Central memory CD4-positive, alpha-beta T cell (primary cell): ENCODE results near the gene SYNGR2.
"Not testable (repeated sequence)": the region's sequence is repeated elsewhere in the genome, so short reads cannot be mapped to it uniquely, and the experiment has no call there.

Experiments
- DNase-seq: peaks from one replicate; pipeline ENCODE4 v3.0.0; 2022

SYNGR2 gene

DNA sequence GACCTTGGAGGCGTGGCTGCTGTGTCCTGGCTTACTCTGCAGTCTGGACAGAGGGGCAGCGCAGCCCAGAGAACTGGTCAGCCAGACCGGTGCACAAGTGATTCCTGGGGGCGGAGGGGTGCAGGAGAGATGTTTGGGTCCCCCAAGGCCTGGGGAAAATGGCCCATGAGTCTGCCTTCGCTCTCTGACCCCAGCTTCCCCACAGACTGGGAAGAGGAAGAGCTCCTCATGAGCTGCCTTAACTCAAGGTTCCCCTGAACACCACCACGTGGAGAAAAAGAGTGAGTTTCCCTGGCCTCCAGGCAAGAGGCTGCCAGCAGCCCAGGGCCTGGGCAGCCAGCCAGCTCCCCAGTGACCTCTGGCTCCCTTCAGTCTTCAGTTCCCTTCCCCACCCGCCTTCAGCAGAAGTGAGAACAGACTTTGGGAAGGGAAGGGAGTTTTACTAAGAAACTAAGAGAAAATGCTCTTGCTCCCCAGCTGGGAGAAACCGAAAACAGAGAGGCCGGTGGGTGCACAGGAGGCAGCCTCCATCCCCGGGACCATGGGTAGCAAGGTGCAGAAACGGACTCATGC lies 24.1 kb upstream of the SYNGR2 start:
- no peak for DNase-seq

DNA sequence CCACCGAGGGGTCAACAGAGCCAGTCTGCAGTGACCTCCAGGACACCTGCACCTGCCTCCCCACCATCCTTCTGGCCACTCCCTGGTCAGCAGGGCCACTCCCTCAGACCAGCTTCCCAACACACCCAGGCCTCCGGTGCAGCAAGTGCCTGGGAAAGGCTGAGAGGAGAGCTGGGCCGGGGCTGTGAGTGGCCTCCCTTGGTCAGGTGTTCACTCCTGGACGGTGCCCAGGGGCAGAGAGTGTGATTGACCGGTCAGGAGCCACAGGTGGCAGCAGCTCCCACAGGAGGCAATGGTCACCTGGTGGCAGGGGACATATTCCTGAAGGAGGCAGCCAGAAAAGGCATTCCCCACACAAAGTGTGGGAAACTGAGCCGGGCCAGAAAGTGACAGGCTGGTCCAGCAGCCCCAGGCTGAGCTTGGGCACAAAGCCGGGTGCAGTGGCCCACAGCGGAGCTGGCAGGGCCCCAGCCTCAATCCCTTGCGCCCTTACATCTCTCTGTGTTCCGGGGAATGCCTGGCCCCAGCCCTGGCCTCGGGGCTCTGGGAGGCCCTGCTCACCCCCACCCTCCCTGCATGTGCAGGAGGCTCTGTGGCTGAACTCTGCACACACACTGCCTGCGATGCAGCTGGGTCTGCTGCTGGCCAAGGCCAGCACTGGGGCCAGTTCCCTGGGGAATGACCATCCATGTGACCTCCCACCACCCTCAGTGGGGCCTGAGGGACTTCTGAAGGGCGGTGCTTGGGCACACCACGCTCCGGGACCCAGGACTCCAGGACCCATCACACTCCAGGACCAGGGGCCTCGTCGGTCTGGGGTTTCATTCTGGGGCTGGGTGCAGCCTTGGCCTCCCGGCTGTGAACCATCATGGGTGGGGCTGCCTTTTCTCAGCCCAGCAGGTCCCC lies 23.4 kb upstream of the SYNGR2 start:
- no peak for DNase-seq

DNA sequence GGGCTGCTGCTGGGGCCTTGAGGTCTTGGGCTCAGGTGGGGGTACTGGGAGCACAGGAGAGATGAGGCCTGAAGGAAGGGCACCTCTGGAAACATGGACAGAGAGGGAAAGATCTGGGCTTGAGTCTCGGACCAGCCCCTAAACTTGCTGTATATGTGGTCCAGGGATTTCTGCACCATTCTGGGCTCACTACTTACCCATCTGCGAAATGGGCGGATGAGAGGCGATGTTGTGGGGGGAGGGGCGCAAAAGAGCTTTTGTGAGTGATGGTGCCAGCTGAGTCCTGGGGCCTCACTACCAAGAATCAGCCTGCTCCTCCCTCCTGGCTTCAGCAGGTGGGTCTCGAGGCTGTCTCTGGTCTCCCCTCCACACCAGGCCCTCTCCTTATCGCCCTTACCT lies 21.9 kb upstream of the SYNGR2 start:
- no peak for DNase-seq

DNA sequence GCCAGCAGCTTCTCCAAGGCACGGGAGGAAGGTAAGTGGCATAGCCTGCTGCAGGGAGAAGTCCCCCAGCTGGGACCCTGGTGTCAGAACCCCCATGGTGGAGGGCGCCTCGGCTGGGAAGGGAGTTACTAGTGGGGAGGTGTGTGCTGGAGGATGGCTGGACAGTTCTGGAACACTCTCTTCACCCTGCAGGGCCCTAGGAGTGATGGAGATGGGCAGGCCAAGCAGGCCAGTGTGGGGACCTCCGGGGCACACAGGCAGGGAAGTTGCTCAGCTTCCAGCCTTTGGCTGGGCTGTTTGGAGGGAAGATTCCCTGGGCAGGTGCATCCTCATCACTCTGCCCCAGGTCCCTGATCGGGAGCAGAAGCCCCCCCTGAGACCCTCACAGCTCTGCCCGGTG lies 21.5 kb upstream of the SYNGR2 start:
- DNase-seq: no peak

DNA sequence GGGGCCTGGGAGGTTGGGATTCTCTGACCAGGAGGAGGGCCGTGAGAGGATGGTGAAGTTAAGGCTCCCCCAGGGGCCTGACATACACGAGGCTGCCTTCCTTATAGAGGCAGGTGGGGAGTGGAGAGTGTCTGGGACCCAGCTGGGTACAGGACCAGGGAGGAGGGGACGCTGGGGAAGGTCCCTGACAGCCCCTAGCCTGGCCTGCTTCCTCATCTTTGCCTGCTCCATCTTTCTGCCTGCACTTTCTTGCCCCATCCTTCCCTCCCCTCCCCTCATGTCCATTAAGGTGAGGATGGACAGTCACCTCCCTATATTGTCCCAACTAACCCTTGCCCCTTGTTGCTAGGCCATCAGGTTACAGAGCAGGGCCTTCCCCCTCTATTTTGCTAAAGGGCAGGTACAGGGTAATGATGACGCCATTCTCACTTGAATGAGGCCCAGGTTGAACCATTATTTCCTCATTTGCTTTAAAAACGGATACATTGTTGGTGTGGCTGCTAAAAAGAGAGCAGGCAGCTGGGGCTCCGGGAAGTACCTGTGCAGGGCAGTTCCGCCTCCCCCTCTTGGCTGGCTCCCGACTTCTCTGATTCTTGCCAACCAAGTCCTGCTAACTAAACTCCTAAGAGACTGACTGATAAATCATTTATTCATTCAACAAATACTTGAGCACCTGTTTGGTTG lies 20.9 kb upstream of the SYNGR2 start:
- no peak for DNase-seq

DNA sequence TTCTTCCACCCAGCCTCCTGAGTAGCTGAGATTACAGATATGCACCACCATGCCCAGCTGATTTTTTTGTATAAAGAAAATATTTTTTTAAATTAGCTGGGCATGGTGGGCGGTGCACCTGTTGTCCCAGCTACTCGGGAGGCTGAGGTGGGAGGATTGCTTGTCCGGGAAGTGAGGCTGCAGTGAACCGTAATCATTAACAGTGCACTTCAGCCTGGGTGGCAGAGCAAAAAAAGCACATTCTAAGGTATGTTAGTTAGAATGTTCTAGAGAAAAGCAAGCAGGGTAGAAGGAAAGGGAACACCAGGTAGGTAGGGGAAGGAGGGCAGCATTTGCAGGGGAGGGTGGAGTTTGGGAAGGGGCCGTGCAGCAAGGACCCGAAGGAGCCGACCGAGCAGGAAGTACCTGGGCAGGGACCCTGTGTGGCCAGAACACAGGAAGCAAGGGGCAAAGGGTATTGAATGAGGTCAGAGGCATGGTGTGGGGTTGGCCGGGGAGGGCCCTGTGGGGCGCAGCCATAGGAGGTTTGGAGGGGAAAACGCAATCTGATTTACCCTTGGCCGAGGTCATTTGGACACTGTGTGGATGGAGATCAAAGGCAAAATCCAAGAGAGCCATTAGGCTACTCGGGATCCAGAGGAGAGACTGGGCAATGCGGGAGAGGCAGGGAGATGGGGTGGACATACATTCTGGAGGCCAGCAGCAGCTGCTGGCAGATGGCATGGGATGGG lies 19.9 kb upstream of the SYNGR2 start:
- DNase-seq: no peak

DNA sequence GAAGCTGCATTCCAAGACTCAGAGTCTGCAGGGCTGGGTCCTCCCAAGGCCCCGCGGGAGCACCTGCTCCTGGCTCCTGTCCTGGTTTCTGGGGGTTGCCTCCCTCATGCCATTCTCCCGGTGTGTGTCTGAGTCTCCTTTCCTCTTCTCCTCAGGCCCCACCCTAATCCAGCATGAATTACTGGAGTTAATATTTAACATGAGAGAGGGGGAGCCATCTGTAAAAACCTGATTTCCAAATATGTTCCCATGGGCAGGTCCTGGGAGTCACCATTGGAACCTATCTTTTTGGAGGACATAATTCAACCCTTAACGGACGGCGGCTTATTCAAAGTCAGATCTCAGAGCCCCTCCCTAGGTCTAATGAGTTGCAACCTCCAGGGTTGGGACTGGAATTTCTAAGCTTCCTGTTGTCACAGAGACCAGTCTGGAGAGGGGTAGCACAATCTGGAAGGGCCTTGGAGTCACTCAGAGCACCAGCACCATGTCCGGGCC lies 16.8 kb upstream of the SYNGR2 start:
- no peak for DNase-seq

DNA sequence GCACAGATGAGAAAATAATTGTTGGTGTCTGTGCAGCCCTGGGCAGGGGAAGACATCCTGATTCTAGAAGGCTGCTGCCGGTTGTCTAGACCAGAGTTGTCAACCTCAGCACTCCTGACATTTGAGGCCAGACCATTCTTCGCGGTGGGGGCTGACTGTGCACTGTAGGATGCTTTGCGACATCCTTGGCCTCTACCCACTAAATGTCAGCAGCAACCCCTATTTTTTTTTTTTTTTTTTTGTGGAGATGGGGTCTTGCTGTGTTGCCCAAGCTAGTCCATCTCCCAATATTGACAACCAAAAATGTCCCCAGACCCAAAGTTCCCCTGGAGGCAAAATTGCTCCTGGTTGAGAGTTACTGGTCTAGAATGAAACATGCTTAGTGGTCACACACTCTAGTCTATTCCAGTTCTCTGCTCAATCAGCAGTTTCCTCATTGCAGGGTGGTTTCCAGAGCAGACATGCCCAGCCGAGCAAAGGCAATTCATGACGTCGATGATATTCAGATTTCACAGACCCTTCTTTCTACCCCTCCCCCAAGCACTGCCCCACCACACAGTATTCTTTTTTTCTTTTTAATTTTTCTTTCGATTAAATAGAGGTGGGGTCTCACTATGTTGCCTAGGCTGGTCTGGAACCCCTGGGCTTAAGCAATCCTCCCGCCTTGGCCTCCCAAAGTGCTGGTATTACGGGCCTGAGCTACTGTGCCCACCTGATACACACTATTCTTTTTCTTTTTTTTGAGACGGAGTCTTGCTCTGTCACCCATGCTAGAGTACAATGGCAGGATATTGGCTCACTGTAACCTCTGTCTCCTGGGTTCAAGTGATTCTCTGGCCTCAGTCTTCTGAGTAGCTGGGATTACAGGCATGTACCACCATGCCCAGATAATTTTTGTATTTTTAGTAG lies 13.2 kb upstream of the SYNGR2 start:
- no peak for DNase-seq

DNA sequence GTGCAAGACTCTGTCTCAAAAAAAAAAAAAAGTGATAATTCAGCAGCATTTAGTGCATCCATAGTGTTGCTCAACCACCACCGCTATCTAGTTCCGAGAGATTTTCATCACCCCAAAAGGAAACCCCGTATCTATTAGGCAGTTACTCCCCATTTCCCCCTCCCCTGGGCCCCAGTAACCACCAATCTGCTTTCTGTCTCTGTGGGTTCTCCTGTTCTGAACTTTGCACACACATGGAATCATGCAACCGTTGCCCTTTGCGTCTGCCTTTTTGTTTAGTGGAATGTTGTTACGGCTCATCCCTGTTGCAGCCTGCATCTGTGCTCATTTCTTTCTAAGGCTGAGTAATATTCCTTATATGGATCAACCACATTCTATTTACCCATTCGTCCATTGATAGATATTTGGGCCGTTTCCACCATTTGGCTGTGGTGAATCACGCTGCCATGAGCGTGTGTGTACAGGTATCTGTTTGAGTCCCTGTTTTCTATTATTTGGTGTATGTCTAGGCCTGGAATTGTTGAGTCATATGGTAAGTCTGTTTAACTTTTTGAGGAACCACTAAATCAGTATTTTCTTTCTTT lies 8.7 kb upstream of the SYNGR2 start:
- no peak for DNase-seq

DNA sequence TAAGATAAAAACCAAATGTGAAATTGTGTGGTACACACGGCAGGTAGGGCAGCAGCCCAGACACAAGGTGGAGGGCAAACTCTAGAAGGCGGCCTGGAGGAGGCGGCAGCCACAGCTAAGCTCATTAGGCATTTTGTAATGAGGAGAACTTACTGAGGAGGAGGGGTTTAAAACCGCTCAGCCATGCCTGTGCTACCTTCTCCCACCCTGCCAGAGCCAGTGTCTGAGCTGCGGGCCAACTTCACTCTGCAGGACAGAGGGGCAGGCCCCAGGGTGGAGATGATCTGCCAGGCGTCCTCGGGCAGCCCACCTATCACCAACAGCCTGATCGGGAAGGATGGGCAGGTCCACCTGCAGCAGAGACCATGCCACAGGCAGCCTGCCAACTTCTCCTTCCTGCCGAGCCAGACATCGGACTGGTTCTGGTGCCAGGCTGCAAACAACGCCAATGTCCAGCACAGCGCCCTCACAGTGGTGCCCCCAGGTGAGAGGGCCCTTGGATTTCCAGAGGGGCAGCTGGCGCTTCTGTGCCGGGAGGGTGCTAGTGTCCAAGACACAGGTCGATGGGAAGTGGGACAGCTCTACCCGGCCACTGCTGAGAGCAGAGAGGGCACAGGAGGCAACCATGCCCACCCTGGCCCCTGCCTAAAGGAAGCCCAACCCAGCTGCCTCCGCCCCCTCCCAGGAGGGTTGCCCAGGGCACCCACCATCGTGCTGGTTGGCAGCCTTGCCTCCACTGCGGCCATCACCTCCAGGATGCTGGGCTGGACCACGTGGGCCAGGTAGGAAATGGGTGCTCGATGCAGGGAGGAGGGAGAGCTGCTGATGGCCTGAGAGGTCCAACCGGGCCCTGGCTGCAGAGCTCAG lies 4.3 kb upstream of the SYNGR2 start:
- no peak for DNase-seq

DNA sequence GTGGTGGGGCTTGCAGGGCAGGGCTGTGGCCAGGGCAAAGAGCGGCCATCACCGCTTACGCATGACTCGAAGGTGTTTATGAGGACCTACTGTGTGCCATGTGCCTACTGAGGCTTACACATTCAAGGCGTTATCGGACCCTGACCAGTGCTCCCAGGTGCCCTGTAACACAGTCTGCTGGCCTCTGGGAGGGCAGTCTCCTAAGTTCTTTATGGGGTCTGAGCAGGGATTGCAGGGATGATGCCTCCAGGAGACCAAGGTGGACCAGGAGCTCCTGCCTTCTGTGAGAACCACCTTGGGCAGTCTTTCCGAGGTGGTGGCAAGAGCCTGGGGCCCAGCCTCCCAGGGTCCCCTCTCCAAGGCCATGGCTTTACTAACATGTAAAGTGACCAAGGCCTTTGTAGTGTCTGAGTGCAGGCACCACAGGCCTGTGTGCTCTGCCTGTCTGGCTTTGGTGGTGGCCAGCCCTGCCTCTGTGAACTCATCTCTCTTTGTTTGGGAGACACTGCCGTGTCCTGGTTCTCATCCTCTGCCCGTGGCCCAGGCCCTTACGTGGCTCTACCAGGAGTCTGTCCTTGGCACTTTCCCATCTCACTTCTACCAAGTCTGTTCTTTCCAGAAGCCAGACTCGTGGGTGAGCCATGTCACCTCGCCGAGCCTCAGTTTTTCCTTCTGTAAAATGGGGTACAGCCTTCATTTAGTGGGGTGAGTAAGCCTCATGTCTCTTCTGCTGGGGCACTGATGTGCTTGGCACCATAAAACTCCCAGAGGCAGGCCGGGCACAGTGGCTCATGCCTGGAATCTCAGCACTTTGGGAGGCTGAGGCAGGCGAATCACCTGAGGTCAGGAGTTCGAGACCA lies 3.4 kb upstream of the SYNGR2 start:
- DNase-seq: no peak

DNA sequence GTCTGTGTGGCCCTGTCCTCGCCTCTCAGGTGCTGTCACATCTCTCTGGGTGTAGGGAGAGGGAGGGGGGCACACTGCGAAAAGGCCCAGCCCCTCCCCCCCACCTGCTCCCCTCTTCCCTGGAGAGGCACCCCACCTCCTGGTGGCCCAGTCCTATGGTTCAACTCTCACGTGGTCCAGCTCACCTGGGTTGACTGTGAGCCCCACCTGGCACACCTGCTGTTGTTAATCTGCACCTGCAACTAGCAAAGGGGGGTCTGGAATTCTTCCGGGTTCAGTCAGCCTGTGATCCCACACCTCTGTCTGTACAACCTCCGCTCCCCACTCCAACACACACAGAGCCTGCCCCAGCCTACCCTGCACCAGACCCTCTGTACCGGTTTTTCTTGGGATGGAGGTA lies 2.0 kb upstream of the SYNGR2 start:
- no peak for DNase-seq

DNA sequence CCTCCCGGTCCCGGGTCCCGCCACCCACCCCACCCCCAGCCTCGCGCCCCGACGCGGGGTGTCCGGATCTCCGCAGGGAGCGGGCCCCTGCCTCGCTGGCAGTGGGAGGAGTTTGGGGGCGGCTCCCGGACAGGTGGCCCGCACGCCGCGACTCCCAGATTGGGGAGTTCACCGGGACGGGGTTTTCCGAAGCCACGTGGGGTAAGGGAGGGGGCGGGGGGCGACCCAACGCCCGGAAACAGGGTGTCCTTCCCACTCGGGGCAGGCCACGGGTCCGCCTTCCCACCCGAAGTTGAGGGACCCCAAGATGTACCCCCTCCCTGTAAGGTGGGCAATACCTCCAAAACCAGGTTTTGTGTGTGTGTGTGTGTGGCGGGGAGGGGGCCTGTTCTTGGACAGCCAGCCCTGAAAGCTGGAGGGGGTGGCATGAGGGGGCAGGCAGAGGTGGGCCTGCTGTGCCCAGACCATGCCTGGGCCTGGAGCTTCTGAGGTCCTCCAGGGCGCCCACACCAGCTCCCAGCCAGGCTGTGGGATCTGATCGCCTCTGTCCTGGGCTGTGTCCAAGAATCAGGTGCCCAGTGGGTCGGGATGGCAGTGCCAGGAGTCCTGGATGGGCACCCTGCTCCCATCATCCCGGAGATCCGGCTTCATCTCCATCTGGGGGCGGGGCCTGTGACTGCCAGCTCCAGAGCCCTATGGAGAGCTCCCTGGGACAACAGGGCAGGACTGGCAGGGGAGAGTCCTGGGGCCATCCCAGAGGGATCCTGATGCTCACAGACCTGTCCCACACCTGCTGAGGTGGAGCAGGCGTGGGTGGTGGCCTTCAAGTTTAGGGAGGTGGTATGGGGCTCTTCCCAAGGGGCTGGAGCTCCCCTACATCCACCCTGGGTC lies 767 bp downstream of the SYNGR2 start:
- peak; percentile 52 for DNase-seq

DNA sequence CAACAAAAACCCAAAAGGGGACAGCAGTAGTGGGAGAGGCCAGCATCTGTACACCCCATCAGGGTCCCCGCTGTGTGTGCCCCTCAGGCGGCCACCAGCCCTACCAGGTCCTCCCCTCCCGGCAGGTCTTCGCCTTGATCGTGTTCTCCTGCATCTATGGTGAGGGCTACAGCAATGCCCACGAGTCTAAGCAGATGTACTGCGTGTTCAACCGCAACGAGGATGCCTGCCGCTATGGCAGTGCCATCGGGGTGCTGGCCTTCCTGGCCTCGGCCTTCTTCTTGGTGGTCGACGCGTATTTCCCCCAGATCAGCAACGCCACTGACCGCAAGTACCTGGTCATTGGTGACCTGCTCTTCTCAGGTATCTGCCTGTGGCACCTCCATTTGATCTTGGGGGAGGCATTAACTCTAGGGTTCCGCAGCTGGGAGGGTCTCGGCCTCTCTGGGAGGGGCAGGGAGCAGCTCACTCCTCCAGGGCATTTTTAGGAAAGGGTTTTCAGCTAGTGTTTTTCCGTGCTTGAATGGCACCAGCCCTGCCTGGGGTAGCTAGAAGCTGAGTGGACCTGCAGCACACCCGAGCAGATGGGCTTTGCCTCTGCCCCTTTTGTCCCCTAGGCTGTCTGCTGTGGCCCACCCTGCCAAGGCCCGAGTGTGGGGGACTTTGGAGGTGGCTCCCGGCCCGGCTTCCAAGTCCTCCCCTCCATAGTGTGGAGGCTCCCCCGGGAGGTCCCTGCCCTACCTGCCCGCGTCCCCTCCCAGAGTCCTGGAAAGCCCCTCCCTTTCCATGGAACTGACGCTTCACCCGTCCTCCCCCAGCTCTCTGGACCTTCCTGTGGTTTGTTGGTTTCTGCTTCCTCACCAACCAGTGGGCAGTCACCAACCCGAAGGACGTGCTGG lies 2.6 kb downstream of the SYNGR2 start:
- no peak for DNase-seq

DNA sequence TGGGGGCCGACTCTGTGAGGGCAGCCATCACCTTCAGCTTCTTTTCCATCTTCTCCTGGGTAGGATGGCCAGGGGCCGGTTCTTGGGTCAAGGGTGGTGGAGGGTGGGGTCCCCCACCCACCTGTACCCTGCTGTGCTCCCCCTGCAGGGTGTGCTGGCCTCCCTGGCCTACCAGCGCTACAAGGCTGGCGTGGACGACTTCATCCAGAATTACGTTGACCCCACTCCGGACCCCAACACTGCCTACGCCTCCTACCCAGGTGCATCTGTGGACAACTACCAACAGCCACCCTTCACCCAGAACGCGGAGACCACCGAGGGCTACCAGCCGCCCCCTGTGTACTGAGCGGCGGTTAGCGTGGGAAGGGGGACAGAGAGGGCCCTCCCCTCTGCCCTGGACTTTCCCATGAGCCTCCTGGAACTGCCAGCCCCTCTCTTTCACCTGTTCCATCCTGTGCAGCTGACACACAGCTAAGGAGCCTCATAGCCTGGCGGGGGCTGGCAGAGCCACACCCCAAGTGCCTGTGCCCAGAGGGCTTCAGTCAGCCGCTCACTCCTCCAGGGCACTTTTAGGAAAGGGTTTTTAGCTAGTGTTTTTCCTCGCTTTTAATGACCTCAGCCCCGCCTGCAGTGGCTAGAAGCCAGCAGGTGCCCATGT lies 3.3 kb downstream of the SYNGR2 start:
- DNase-seq: not testable (repeated sequence)

DNA sequence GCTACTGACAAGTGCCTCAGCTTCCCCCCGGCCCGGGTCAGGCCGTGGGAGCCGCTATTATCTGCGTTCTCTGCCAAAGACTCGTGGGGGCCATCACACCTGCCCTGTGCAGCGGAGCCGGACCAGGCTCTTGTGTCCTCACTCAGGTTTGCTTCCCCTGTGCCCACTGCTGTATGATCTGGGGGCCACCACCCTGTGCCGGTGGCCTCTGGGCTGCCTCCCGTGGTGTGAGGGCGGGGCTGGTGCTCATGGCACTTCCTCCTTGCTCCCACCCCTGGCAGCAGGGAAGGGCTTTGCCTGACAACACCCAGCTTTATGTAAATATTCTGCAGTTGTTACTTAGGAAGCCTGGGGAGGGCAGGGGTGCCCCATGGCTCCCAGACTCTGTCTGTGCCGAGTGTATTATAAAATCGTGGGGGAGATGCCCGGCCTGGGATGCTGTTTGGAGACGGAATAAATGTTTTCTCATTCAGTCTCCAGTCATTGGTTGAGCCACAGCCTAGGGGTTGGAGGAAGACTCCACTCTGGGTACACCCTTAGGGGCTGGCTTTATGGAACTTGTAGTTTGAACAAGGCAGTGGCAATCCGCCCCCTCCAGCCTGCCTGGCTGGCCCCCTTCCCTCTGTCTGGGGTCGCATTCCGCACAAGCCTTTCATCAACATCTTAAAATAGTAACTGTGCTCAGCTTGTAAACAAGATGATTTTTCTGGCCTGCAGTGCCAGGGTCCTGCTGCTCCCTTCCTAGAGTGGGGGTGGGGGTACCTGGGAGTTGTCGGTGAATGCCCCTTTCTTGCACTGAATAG lies 4.1 kb downstream of the SYNGR2 start:
- DNase-seq: no peak
